GM18909 (cell line): ENCODE measurements around the gene ATAD3C.
"Not testable (repeated sequence)": the region's sequence is repeated elsewhere in the genome, so short reads cannot be mapped to it uniquely, and the experiment has no call there.

Source experiments
- ATAC-seq: cut with Tn5 transposase; IDR thresholded peaks from one replicate; pipeline ENCODE4 v1.9.1; 2021; ENCODE audit warnings: mild to moderate bottlenecking; ENCODE audit not compliant: unreplicated experiment, poor library complexity

The ATAD3C gene

DNA sequence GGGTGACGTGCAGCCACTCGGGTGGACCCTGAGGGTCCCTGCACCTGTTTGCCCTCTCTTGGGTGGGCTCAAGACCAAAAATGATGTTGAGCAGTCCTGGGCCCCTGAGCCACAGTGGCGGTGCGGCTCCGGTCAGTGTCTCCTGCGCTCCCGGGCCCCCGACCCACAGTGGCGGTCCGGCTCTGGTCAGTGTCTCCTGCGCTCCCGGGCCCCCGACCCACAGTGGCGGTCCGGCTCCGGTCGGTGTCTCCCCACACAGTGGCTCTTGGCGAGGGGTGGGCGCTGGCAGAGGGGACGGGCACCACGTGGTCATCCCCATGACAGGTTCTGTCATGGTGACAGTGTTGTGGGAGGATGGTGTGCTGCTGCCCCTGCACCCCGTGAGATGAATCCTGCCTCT lies 44.8 kb downstream of the ATAD3C start:
- ATAC-seq: not testable (repeated sequence)

GRCh38 chr1:1495461-1495975 lies 46.0 kb downstream of the ATAD3C start:
- ATAC-seq: not testable (repeated sequence)

DNA sequence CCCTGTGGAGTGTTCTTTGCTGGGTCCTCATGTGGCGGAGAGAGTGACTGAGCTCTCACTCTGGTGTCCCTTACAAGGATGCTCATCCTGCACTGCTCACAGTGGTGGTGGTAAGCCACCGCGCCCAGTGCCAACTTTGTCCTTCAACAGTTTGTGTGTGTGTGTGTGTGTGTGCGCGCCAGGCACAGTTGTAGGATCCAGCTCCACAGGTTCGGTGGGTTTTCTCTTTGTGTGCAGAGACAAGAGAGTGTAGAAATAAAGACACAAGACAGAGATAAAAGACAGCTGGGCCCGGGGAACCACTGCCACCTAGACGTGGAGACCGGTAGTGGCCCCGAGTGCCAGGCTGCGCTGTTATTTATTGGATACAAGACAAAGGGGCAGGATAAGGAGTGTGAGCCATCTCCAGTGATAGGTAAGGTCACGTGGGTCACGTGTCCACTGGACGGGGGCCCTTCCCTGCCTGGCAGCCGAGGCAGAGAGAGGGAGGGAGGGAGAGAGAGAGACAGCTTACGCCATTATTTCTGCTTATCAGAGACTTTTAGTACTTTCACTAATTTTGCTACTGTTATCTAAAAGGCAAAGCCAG lies 55.4 kb downstream of the ATAD3C start:
- not testable (repeated sequence) for ATAC-seq

- ATAC-seq: not testable (repeated sequence)
Measured at GRCh38 chr1:1505366-1505798, 55.9 kb downstream of the ATAD3C start.

DNA sequence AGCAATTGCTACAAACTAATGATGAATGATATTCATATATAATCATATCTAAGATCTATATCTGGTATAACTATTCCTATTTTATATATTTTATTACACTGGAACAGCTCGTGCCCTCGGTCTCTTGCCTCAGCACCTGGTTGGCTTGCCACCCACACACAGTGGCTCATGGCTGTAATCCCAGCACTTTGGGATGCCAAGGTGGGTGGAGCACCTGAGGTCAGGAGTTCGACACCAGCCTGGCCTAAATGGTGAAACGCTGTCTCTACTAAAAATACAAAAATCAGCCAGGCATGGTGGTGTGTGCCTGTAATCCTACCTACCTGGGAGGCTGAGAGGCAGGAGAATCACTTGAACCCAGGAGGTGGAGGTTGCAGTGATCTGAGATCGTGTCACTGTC lies 56.3 kb downstream of the ATAD3C start:
- ATAC-seq: not testable (repeated sequence)

GRCh38 chr1:1507305-1507704 lies 57.8 kb downstream of the ATAD3C start:
- no peak for ATAC-seq

DNA sequence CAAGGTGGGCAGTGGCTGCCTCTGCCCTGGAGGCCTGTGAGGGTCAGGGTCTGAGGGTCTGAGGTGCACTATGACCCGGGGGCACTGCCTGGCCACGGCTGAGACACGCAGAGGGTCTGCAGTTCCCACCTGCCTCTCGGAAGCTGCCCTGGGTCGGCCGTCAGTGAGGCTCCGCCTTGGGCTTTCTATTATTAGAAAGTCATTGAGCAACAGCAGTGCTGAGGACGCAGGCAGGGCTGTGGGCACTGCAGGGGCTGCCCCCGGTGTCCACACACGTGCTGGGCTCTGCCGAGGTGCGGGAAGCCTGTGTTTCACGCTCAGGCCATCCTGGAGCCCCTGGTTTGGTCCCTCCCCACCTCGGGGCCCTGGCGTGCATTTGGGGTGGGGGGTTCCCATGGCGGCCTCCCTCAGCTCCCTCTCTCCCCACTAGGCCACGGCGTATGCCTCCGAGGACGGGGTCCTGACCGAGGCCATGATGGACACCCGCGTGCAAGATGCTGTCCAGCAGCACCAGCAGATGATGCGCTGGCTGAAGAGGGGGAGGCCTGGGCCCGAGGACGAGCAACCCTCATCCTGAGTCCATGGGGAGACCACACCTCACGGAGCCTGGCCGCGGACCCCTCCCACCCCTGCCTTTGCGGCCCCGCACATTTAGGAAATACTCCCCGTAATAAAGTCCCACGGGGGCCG lies 59.4 kb downstream of the ATAD3C start:
- not testable (repeated sequence) for ATAC-seq

DNA sequence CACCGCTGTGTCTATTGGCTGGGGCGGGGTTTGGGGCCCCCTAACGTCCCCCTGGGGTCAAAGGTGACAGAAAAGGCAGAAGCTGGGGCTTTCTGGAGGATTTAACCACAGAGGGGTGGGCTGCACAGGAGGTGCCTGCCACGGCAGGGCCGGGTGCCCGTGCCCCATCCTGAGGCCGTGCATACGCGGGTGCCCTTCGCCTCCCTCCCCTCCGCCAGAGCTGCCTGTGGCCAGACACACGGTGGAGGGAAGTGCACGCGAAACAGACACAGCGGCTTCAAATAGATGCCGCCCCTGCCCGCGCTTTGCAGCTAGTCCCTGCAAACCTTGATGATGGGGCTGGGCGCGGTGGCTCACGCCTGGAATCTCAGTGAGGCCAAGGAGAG lies 60.0 kb downstream of the ATAD3C start:
- not testable (repeated sequence) for ATAC-seq

- no peak for ATAC-seq
Measured at GRCh38 chr1:1510912-1511532, 61.5 kb downstream of the ATAD3C start.

GRCh38 chr1:1511533-1512285 lies 62.2 kb downstream of the ATAD3C start, which contains the start of gene ATAD3A:
ATAD3A (plus strand) TSS chr1:1512162; CDS start chr1:1512269, 107 bp downstream.
- ATAC-seq: peak; percentile 82

DNA sequence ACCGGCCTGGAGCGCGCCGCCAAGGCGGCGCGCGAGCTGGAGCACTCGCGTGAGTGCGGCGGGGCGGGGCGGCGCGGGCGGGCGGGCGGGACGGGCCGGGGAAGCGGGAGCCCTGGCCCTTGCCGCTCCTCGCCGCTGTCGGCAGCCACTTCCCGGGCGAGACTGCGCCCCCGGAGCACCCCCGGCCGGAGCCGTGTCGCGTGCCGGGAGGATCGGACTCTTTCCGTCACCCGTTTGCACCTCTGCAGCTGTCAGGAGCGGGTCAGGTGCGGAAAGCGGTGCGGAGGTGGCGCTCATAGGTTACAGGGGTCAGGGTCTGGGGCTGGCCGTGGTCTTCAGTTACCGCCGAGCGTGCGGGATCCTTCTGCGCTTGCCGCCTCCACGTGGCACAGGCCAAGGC lies 62.9 kb downstream of the ATAD3C start:
- ATAC-seq: peak; percentile 9

DNA sequence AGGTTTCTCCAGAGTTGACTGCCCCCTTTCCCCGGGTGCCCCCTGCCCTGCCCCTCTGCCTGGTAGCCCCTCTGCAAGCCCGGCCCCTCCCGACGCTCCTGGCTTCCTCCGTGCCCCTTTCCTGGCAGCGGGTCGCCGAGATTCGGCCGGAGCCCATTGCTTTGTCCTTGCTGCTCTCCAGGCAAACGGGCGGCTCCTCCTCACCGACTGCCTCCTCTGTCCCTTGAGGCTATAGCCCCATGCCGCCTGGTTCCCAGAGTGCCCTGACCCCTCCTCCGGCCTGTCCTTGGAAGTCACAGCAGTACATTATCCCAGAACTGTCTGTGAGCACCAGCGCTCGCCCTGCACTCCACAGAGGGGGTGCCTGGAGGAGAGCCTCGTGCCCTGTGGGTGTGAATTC lies 64.2 kb downstream of the ATAD3C start:
- not testable (repeated sequence) for ATAC-seq

- ATAC-seq: not testable (repeated sequence)
Measured at GRCh38 chr1:1514376-1514775, 64.9 kb downstream of the ATAD3C start.

DNA sequence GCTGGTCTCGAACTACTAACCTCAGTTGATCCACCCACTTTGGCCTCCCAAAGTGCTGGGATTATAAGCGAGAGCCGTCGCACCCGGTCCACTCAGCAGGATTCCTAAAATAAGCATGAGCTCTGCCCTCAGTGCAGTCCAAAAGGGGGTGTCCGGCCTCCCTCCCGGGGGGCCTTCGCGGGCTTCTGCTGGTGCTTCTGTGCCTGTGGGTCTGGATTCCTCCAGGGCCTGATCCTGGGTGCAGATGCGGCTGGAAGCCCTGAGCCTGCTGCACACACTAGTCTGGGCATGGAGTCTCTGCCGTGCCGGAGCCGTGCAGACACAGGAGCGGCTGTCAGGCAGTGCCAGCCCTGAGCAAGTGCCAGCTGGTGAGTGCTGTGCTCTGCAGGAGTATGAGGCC lies 67.4 kb downstream of the ATAD3C start:
- not testable (repeated sequence) for ATAC-seq

DNA sequence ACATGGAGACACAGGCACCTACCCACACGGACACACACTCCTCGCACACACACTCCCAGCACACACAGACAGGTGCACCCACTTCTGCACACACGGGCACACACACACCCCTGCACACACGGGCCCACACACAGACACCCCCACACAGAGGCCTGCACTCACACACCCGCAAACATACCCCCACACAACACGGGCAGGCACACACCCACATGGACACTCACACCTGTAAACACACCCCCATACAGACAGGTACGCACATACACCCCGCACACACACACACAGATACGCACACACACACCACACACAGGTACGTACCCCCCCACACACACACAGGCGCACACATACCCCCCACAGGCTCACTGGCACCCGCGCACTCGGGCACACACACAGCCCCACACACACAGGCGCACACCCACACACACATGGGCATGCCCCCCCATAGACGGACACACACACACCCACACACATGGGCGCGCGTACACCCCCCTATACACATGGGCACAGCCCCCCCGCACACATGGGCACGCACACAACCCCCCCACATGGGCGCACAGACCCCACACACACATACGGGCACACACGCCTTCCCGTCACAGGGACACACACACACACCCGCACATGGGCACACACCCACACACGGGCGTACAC lies 68.6 kb downstream of the ATAD3C start:
- ATAC-seq: no peak

DNA sequence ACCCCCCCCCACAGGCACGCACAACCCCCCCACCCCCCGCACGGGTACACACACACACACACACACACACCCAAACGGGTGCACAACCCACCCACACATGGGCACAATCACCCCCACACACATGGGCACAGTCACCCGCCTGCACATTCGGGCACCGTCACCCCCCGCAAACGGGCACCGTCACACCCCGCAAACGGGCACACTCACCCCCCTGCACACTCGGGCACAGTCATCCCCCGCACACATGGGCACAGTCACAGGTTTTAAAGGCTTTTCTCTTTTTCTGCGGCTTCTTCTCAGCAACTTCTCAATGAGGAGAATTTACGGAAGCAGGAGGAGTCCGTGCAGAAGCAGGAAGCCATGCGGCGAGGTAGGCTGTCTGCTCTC lies 69.1 kb downstream of the ATAD3C start:
- ATAC-seq: not testable (repeated sequence)
